Measurements from ENCODE around the gene FAM151B.
"Not testable (repeated sequence)": the region's sequence is repeated elsewhere in the genome, so short reads cannot be mapped to it uniquely, and the experiment has no call there.

Gene FAM151B

GRCh38 chr5:80487444-80487828 lies 464 bp upstream of the FAM151B start:
- TF ChIP-seq TSHZ2 (CRISPR knock-in tag; IDR thresholded peaks at IDR 0.05) (no peak), CREB5 (CRISPR knock-in tag; IDR thresholded peaks at IDR 0.05; ENCODE audit: low read depth) (no peak), ISL1 (CRISPR knock-in tag; IDR thresholded peaks at IDR 0.05) (no peak)

GRCh38 chr5:80491296-80491695 lies 3.4 kb downstream of the FAM151B start:
- TF ChIP-seq TCF4 (CRISPR knock-in tag; IDR thresholded peaks at IDR 0.05; ENCODE audit: borderline replicate concordance), result no peak
- TF ChIP-seq PATZ1 (CRISPR knock-in tag; IDR thresholded peaks at IDR 0.05; ENCODE audit: borderline replicate concordance), result no peak
- no peak for TF ChIP-seq ZC3H10 (CRISPR knock-in tag; IDR thresholded peaks at IDR 0.05)
- ATAC-seq, result no peak

More at GRCh38 chr5:80487444-80487828, 464 bp upstream of the FAM151B start:
- ATAC-seq, result no peak

- no peak for ATAC-seq
- no peak for TF ChIP-seq OSR1 (CRISPR knock-in tag; IDR thresholded peaks at IDR 0.05)
- no peak for TF ChIP-seq SNAI2 (CRISPR knock-in tag; IDR thresholded peaks at IDR 0.05)
- no peak for TF ChIP-seq ARNTL (CRISPR knock-in tag; IDR thresholded peaks at IDR 0.05; ENCODE audit: borderline replicate concordance, low read depth)
- TF ChIP-seq TSHZ2 (CRISPR knock-in tag; IDR thresholded peaks at IDR 0.05), result no peak
- TF ChIP-seq CREB5 (CRISPR knock-in tag; IDR thresholded peaks at IDR 0.05; ENCODE audit: low read depth), result no peak
- no peak for TF ChIP-seq ZNF70 (CRISPR knock-in tag; IDR thresholded peaks at IDR 0.05)
- TF ChIP-seq ESRRG (CRISPR knock-in tag; IDR thresholded peaks at IDR 0.05), result no peak
- no peak for TF ChIP-seq TCF4 (CRISPR knock-in tag; IDR thresholded peaks at IDR 0.05; ENCODE audit: borderline replicate concordance)
- TF ChIP-seq ZFP3 (CRISPR knock-in tag; IDR thresholded peaks at IDR 0.05), result no peak
Observed at GRCh38 chr5:80492741-80493140, 4.8 kb downstream of the FAM151B start.

- ATAC-seq, result not testable (repeated sequence)
Observed at GRCh38 chr5:80493443-80493842, 5.5 kb downstream of the FAM151B start.

- no peak for ATAC-seq
- TF ChIP-seq RARB (CRISPR knock-in tag; IDR thresholded peaks at IDR 0.05) (no peak), OSR1 (CRISPR knock-in tag; IDR thresholded peaks at IDR 0.05) (no peak), ZNF8 (CRISPR knock-in tag; IDR thresholded peaks at IDR 0.05) (no peak), CREB5 (CRISPR knock-in tag; IDR thresholded peaks at IDR 0.05; ENCODE audit: low read depth) (no peak), ZFP3 (CRISPR knock-in tag; IDR thresholded peaks at IDR 0.05) (no peak), TOX (CRISPR knock-in tag; IDR thresholded peaks at IDR 0.05; ENCODE audit: borderline replicate concordance) (no peak), TSHZ2 (CRISPR knock-in tag; IDR thresholded peaks at IDR 0.05) (no peak), ZNF70 (CRISPR knock-in tag; IDR thresholded peaks at IDR 0.05) (no peak), PPARA (CRISPR knock-in tag; IDR thresholded peaks at IDR 0.05; ENCODE audit: borderline replicate concordance) (no peak), ARNTL (CRISPR knock-in tag; IDR thresholded peaks at IDR 0.05; ENCODE audit: borderline replicate concordance, low read depth) (no peak), ZNF565 (CRISPR knock-in tag; conservative IDR thresholded peaks at IDR 0.05; ENCODE audit: low read depth) (no peak), GLIS3 (CRISPR knock-in tag; IDR thresholded peaks at IDR 0.05) (no peak), ESRRG (CRISPR knock-in tag; IDR thresholded peaks at IDR 0.05) (no peak), SNAI2 (CRISPR knock-in tag; IDR thresholded peaks at IDR 0.05) (no peak)
Observed at GRCh38 chr5:80495891-80496290, 8.0 kb downstream of the FAM151B start.

Measured in SK-N-SH treated with all-trans-retinoic acid at 6 μM for 48 hours (cell line).